Mammary epithelial cell (primary cell): ENCODE results near the gene KCNS3.

ENCODE experiments used
- CTCF ChIP-seq, 2 donors: IDR thresholded peaks in 1 of 2; conservative IDR thresholded peaks in 1 of 2; 2 replicates each; pipeline ENCODE4 v1.5.1; 2011 to 2012; ENCODE audit warnings: inconsistent platforms in 2 of 2, low read length in 2 of 2, mild to moderate bottlenecking in 2 of 2, control low read depth in 1 of 2, low read depth in 1 of 2; ENCODE audit not compliant: insufficient read depth in 1 of 2; ENCODE audit errors: extremely low read depth in 1 of 2
- EZH2 ChIP-seq: IDR thresholded peaks from 2 replicates; pipeline ENCODE4 v1.6.1; 2012; ENCODE audit warnings: low read length, inconsistent platforms, borderline replicate concordance

- no peak for TF ChIP-seq CTCF (conservative IDR thresholded peaks at IDR 0.05 in 1 of 2, IDR thresholded peaks at IDR 0.05 in 1 of 2; ENCODE audit: extremely low read depth in 1 of 2, insufficient read depth in 1 of 2, low read depth in 1 of 2, low read length in 2 of 2)
- no peak for TF ChIP-seq EZH2
Measured at GRCh38 chr2:17871639-17872038, 6.8 kb upstream of the KCNS3 start.
